NCI-H345 treated with DMSO at 0.1 percent for 48 hours (cell line): ENCODE results near the gene CCNY.

Experiments used
- DNase-seq: peaks from one replicate; lab custom pipeline; 2025; ENCODE audit not compliant: unreplicated experiment; lab: John Stamatoyannopoulos, UW

CCNY gene

DNA sequence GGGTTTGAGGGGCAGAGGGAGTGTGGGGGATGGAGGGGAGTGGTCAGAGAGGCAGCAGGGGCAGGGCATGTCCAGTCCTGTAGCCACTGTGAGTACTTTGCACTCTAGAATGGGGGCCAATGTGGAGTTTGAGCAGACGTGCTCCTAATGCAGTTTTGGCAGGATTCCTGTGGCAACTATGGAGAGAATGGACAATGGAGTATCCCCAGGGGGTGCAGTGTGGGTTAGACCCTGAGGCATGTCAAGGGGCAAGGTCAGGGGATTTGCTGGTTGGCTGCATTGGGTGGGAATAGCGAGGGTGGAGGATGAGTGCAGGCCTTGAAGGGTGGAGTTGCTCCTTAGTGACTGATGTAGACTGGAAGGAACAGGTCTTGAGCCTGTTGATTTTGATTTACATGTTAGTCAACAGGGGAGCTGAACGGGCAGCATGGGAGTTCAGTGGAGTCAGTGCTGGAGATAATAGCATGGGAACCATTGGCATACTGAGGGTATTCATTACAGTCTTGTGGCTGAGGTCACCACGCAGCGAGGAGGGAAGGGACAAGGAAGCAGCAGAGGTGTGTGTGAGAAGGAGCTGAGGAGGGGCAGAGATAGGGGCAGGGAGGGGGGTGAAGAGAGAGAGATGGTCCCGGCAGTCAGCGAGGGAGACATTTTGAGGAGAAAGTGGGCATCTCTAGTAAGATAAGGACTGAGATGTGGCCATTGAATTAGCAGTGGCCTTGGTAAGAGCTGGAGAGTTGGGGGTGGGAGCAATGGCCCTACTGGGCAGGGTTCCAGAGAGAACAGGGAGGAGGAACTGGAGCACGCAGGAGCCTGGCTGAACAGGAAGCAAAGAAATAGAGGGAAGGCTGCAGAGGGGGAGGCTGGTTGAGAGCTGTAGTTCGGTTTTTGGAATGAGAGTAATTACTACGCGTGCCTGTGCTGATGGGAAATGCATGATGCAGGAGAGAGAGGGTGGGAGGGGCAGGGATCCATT lies 112.7 kb downstream of the CCNY start:
- DNase-seq: no peak

- no peak for DNase-seq
Observed at GRCh38 chr10:35449944-35450343, 113.6 kb downstream of the CCNY start.

DNA sequence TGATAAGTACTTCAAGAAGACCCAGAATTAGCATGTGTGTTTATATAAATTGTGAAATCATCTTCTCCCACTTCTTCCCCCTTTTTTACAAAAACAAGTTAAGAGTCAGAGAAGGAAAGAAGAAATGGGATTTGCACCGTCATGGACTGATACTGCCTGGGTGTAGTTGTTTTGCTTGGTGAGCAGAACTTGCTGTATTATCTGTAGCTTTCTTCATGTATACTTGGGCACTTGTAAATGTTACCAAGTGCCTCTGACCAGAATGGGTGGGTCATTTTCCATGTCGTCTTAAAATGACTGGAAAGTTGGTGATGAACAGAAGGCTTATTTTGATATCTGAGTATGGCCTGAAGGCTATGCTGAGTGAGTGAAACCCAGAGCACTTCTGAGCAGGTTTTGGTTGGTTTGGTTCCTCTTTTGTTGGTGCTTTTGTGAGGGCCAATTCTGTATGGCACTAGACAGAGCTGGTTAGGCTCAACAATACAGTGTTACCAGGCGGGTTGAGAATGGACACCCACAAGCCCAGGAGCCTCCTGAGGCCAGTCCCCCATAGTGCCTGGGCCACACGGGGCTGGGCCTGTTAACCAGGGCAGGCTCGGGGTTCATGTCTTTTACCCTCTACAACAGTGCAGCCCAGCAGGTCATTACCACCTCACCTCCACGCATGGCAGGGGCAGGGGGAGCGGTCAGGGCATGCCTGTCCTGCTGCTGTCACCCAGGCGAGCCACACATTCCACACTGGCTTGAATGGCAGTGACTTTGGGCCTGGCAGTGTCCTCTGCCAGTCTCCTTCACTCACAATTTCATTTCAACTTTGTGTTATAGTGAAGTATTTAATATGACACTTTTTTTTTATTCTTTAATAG lies 115.1 kb downstream of the CCNY start:
- no peak for DNase-seq

DNA sequence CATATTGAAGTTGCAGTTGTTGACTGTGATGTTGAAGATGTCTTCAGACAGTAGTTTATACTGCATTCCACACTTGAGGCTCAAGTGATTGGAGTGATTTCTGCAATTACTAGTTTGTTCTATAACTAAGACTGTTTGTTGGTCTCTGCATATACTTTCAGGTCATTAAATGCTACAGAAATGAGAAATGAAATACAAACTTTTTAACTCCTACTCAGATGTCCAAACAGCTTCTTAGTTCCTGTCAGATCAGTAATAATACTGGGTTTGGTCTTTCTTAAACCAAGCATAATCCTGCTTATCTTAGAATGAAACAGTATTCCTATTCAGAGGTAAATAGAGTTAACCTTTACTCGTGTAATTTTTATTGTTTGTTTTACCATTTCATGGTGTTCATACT lies 115.9 kb downstream of the CCNY start:
- no peak for DNase-seq

- DNase-seq: no peak
Observed at GRCh38 chr10:35452847-35453246, 116.5 kb downstream of the CCNY start.

GRCh38 chr10:35453855-35454532 lies 117.7 kb downstream of the CCNY start:
- no peak for DNase-seq

- DNase-seq: no peak
Observed at GRCh38 chr10:35456153-35456720, 119.9 kb downstream of the CCNY start.

DNA sequence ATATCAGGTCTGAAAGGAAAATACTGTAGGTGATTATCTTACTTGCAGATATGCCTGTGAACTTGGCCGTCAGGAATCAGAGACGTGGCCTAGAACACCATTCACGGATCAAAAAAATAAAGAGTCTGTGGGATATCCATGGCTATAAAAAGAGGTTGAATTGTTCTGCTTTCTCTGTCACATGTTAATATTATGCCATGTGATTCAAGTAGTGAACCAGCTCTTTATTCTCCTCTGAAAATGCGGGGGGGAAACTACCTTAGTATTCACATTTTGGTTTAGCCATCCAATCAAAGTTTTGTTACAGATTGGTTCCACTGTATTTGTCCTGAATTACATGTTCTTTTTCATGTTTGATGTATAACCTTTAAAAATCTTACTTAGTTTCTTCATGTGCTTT lies 120.5 kb downstream of the CCNY start:
- DNase-seq: no peak

GRCh38 chr10:35458500-35459448 lies 122.5 kb downstream of the CCNY start:
- no peak for DNase-seq

DNA sequence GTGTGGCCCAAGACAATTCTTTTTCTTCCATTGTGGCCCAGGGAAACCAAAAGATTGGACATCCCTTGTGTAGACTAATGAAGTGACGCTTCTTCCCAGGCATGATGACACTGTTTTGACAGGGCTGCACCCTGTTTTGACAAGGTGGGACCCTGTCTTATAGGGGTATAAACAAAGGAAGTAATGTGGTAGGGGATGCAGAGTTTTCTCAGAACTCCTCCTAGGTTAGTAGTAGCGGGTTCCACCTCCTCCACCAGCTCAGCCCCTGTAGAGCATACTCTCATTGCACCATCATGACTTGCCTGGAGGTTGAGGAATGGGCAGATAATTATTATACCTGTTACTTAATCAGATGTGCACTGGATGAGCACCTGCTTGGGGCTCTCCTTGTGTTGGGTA lies 123.1 kb downstream of the CCNY start:
- DNase-seq: no peak

DNA sequence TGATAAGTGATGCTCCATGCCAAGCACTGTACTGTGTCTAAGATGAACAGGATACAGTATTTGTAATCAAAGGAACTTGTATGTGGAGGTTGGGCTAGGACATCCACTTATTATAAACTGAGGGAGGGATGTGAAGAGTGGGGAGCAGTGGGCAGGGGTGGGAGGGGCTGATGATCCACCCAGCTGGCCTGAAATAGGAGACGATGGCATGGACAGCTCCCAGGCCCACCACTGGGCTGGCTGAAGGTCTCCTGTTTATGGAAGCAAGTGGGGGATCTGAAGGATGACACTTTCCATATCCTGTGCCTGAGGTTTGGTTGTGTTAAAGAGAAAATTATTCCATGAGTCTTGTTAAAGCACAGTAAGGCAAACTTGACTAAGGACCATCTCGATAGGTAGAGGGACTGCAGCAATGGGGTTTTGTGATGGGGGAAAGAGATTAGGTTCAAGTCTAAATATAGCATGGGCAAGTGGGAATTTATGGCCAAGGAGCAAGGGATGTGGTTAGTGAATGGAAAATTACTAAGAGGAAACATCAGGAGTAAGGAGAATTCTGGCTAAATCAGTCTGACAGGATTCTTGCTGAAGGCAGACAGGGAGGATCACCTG lies 124.6 kb downstream of the CCNY start:
- no peak for DNase-seq

DNA sequence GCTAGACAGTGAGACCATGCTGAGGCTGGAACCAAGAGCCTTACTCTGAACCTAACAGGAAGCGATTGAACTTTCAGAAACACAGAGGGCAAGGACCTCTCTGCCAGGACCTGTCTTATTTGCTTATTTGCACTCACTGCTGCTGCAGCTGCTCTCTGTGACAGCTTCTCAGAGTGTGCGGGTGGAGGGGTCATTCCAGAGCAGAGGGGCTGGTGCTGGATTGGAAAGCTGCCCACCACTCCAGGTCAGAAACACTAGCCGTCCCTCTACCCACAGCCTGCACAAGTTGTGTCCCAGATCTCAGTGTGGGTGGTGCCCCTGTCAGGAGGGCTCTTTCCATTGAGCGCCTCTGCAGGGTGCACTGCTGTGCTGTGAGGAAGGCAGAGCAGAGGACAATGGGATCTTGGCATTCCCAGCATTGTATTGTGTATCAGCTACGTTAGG lies 126.2 kb downstream of the CCNY start:
- peak; percentile 26 for DNase-seq

DNA sequence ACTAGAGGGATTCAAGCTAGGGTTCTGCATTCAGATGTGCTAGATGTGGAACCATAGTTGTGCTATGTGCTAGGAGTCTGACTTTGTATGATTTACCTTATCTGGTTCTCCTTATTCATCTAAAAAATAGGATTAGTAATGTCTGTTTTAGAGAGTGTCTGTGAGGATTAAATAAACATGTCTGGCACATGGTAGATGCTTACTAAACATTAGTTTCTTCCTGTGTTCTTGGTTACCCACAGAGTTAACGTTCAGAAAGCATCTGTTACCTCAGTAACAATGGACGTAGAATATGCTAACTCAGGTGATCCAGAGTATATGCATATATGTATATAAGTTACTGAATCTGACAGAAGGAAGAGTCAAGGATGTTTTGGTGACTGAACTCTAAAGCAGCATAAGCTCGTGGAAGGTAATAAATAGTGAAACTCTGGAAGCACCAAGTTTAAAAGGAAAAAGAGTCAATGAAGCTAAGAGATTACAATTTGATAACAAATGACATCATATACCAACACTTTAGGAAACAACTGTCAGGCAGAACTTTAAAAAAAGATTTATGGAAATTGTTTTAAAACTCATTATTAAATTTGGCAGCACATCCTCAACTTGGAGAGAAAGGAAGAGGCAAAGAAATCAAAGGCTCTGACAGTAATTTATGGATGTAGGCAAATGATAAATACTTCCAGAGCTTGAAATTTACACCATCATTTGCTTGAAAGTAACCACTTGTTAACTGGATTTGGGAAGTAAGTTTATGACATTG lies 127.0 kb downstream of the CCNY start:
- DNase-seq: no peak

DNA sequence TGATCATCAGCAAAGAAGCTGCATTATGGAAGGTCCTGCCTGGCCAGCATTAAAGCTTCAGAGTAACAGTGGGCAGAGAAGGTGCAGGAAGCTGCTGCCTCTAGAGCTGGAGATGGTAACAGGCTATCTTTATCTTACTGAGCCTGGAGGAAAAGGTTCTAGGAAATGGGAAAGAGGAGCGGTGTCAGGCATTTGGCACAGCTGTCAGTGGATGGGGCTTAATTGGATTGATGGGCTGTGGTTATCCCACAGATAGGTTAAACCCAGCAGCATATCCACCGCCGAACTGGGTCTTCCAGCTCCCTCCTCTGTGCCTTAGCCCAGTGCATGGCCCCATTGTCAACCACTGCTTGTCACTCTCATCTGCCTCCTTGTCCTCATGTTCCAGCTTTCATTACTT lies 127.6 kb downstream of the CCNY start:
- no peak for DNase-seq

GRCh38 chr10:35464825-35465456 lies 128.6 kb downstream of the CCNY start:
- DNase-seq: no peak

DNA sequence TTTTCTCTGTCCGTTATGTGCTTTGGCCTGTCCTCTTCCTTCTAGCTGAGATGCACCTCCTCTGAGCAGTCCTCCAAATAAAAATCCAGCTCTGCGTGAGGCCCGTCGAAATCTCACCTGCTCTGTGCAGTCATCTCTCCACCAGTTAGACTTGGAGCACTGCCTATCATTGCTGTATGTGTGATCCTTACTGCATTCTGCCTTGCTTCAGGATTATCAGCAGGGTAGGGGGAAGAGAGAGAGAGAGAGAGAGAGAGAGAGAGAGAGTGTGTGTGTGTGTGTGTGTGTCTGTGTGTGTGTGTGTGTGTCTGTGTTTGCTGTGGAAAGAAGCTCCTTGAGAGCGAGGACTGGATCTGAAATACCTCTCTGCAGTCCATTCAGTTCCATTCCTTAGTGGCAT lies 129.4 kb downstream of the CCNY start:
- no peak for DNase-seq

DNA sequence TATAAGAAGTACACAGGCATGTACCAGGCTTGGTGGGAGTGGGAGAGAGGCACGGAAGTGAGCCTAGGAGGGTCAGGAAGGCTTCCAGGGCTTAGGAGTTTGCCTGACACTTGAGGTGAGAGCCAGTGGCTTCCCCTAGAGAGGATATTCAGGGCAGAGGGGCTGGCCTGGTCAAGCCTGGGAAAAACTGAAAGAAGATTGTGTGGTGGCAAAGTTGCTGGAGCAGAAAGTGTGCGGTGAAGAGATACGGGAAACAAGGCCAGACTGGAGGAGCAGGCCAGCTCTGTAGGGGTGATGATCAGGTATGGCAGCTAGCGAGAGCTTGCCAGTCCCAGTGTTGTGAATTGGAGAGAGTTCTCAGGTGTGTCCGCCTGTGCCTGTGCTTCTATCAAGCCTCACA lies 129.9 kb downstream of the CCNY start:
- no peak for DNase-seq

DNA sequence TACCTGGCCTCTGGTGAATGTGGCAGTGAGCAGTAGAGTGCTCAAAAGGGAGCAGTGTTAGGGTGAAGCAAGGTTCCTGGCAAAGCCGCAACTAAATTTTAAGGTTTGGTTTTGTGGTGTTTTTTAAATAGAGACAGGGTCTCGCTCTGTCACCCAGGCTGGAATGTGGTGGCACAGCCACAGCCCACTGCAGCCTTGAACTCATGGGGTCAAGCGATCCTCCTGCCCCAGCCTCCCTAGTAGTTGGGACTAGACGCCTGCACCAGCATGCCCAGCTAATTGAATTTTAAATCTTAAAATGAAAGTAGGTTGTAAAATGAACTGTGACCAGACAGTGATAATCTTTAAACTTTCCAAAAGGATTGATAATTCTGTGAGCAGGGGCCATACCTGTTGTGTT lies 130.4 kb downstream of the CCNY start:
- no peak for DNase-seq
